ENCODE data around the gene NCK2.

- TF ChIP-seq CTCF (IDR thresholded peaks at IDR 0.05; ENCODE audit: low read length) (peak; percentile 12; the same call in 1 of the 2 replicates), EZH2 (optimal IDR thresholded peaks at IDR 0.05; ENCODE audit: low read depth, low read length) (no peak)
These were observed 37.4 kb downstream of the NCK2 start for GRCh38 chr2:105782123-105782522.

All from MM.1S (cell line).